Measurements from ENCODE around the gene NRDC.

NRDC gene

DNA sequence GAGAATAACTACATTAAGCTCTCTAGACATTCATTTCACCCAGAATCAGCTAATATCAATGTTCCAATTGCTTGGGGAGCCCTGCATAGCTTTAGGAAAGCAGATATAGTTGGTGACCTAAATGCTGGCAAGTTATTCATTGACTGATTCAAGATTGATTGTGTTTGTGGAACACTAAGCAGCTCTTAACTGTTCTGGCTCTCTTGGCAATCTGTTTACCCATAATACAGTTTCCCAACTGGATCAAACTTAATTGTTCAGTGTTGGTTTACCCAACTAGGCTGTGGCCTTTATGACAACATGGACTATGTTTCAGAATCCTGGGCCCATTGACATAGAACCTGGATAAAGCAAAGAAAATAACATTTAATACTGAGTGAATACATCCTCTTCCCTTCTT lies 83.7 kb downstream of the NRDC start:
- Histone ChIP-seq H3K9ac (ENCODE audit: low read length) (no peak overlapping the region), H4K20me1 (ENCODE audit: insufficient read depth, low read length) (no peaks in the 10 kb centered on the region), H3K36me3 (replicated peaks; ENCODE audit: insufficient read depth, low read length) (peaks cover 6% of the 10 kb centered on the region; the same call in 1 of the 2 replicates), H3K4me2 (ENCODE audit: low read depth, low read length) (no peak overlapping the region), H3K27ac (ENCODE audit: low read length) (no peak overlapping the region), H3F3A (ENCODE audit: insufficient read depth, low read length) (peaks cover 39% of the 10 kb centered on the region), H3K79me2 (ENCODE audit: low read length) (0 out of 2 replicates have a peak, but pooled peaks cover 3% of the 10 kb centered on the region), H3K27me3 (replicated peaks; ENCODE audit: insufficient read depth, low read length) (no peaks in the 10 kb centered on the region), H3K4me3 (ENCODE audit: low read length) (no peak overlapping the region), H3K9me3 (replicated peaks; ENCODE audit: insufficient read depth, low read length) (no peaks in the 10 kb centered on the region), H3K9me2 (replicated peaks; ENCODE audit: insufficient read depth, low read length) (no peaks in the 10 kb centered on the region), H3K4me1 (ENCODE audit: low read length) (peaks cover 40% of the 10 kb centered on the region), H2AFZ (ENCODE audit: low read length) (no peak overlapping the region)
- no peak for TF ChIP-seq EZH2 (optimal IDR thresholded peaks at IDR 0.05; ENCODE audit: low read depth, low read length)
- DNase-seq: no peak

GRCh38 chr1:51794260-51794659 lies 84.3 kb downstream of the NRDC start:
- Histone ChIP-seq H3K79me2 (ENCODE audit: low read length) (0 out of 2 replicates have a peak, but pooled peaks cover 3% of the 10 kb centered on the region), H3K4me1 (ENCODE audit: low read length) (peaks cover 40% of the 10 kb centered on the region), H2AFZ (ENCODE audit: low read length) (no peak overlapping the region), H4K20me1 (ENCODE audit: insufficient read depth, low read length) (no peaks in the 10 kb centered on the region), H3K27ac (ENCODE audit: low read length) (peak overlapping the region; percentile 79; the same call in 1 of the 2 replicates), H3K36me3 (replicated peaks; ENCODE audit: insufficient read depth, low read length) (peaks cover 12% of the 10 kb centered on the region), H3K9me2 (replicated peaks; ENCODE audit: insufficient read depth, low read length) (no peaks in the 10 kb centered on the region), H3K4me2 (ENCODE audit: low read depth, low read length) (peak overlapping the region; percentile 61; the same call in 1 of the 2 replicates), H3F3A (ENCODE audit: insufficient read depth, low read length) (peaks cover 39% of the 10 kb centered on the region), H3K4me3 (ENCODE audit: low read length) (no peak overlapping the region), H3K27me3 (replicated peaks; ENCODE audit: insufficient read depth, low read length) (no peaks in the 10 kb centered on the region), H3K9me3 (replicated peaks; ENCODE audit: insufficient read depth, low read length) (no peaks in the 10 kb centered on the region), H3K9ac (ENCODE audit: low read length) (no peak overlapping the region)
- TF ChIP-seq EZH2phosphoT487 (IDR thresholded peaks at IDR 0.05; ENCODE audit: low read length) (no peak), CTCF (IDR thresholded peaks at IDR 0.05; ENCODE audit: low read length) (no peak), EZH2 (optimal IDR thresholded peaks at IDR 0.05; ENCODE audit: low read depth, low read length) (no peak)
- DNase-seq: no peak

- Histone ChIP-seq H4K20me1 (ENCODE audit: insufficient read depth, low read length) (no peaks in the 10 kb centered on the region), H3K27me3 (replicated peaks; ENCODE audit: insufficient read depth, low read length) (no peaks in the 10 kb centered on the region), H3K36me3 (replicated peaks; ENCODE audit: insufficient read depth, low read length) (peaks cover 12% of the 10 kb centered on the region), H3K9me2 (replicated peaks; ENCODE audit: insufficient read depth, low read length) (no peaks in the 10 kb centered on the region), H3K4me3 (ENCODE audit: low read length) (no peak overlapping the region), H3K9ac (ENCODE audit: low read length) (0 out of 2 replicates have a peak overlapping the region, but pooled peaks have one; percentile 11), H3K4me1 (ENCODE audit: low read length) (peaks cover 40% of the 10 kb centered on the region), H3K79me2 (ENCODE audit: low read length) (0 out of 2 replicates have a peak, but pooled peaks cover 3% of the 10 kb centered on the region), H3K4me2 (ENCODE audit: low read depth, low read length) (peak overlapping the region; percentile 61), H3K9me3 (replicated peaks; ENCODE audit: insufficient read depth, low read length) (no peaks in the 10 kb centered on the region), H3K27ac (ENCODE audit: low read length) (peak overlapping the region; percentile 79; the same call in 1 of the 2 replicates), H3F3A (ENCODE audit: insufficient read depth, low read length) (peaks cover 39% of the 10 kb centered on the region), H2AFZ (ENCODE audit: low read length) (no peak overlapping the region)
- TF ChIP-seq CTCF (IDR thresholded peaks at IDR 0.05; ENCODE audit: low read length): peak; percentile 24; the same call in 1 of the 2 replicates
- TF ChIP-seq EZH2phosphoT487 (IDR thresholded peaks at IDR 0.05; ENCODE audit: low read length): no peak
- TF ChIP-seq EZH2 (optimal IDR thresholded peaks at IDR 0.05; ENCODE audit: low read depth, low read length): no peak
- DNase-seq: peak; percentile 82
These were observed 85.7 kb downstream of the NRDC start for GRCh38 chr1:51792864-51793263.

DNA sequence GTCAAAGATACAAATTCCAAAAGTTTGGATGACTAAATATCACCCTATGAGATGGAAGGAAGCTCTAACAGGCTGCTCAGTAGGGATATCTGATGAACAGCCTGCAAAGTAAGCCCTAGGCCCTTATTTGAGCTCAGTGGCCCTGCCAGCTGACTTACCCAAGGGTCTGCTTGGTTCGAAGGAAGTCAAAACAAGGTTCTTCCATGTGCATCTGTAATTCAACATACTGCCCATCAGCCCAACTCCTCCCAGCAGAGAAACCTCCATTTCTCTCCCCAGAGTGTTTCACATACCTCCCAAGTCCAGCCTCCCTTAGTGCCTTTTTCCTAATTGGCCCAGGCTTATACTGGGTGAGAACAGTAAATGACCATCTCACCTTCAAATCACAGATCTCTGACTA lies 86.6 kb downstream of the NRDC start:
- Histone ChIP-seq H3K9me2 (replicated peaks; ENCODE audit: insufficient read depth, low read length) (no peaks in the 10 kb centered on the region), H3K9ac (ENCODE audit: low read length) (no peak overlapping the region), H3K4me2 (ENCODE audit: low read depth, low read length) (no peak overlapping the region), H3K27me3 (replicated peaks; ENCODE audit: insufficient read depth, low read length) (no peaks in the 10 kb centered on the region), H3K27ac (ENCODE audit: low read length) (peak overlapping the region; percentile 79; the same call in 1 of the 2 replicates), H3K4me1 (ENCODE audit: low read length) (peaks cover 40% of the 10 kb centered on the region), H3K36me3 (replicated peaks; ENCODE audit: insufficient read depth, low read length) (peaks cover 12% of the 10 kb centered on the region), H3F3A (ENCODE audit: insufficient read depth, low read length) (peaks cover 39% of the 10 kb centered on the region), H3K9me3 (replicated peaks; ENCODE audit: insufficient read depth, low read length) (no peaks in the 10 kb centered on the region), H2AFZ (ENCODE audit: low read length) (no peak overlapping the region), H3K79me2 (ENCODE audit: low read length) (0 out of 2 replicates have a peak, but pooled peaks cover 3% of the 10 kb centered on the region), H3K4me3 (ENCODE audit: low read length) (no peak overlapping the region), H4K20me1 (ENCODE audit: insufficient read depth, low read length) (no peaks in the 10 kb centered on the region)
- TF ChIP-seq EZH2phosphoT487 (IDR thresholded peaks at IDR 0.05; ENCODE audit: low read length) (no peak), EZH2 (optimal IDR thresholded peaks at IDR 0.05; ENCODE audit: low read depth, low read length) (no peak), CTCF (IDR thresholded peaks at IDR 0.05; ENCODE audit: low read length) (no peak)
- DNase-seq: no peak
